Thyroid gland (tissue), 4 donors: ENCODE measurements around the gene GBP7.

Experiments used
- POLR2A ChIP-seq, 2 donors: fragments of 450-650 bp; IDR thresholded peaks; one replicate each; pipeline ENCODE4 v1.6.1; 2017; ENCODE audit warnings: antibody characterized with exemption in 2 of 2, mild to moderate bottlenecking in 2 of 2, moderate library complexity in 1 of 2
- TF ChIP-seq, protein P1 (sequence below), 6 experiments: fragments of 200-600 bp in 3 of 6; fragments of 450-650 bp in 3 of 6; sonication (generic) in 3 of 6; IDR thresholded peaks; one replicate each; pipeline ENCODE4 v1.5.1; 2016 to 2019; ENCODE audit warnings: antibody characterized with exemption in 6 of 6, mild to moderate bottlenecking in 2 of 6, inconsistent platforms in 1 of 6, moderate library complexity in 1 of 6

DNA sequence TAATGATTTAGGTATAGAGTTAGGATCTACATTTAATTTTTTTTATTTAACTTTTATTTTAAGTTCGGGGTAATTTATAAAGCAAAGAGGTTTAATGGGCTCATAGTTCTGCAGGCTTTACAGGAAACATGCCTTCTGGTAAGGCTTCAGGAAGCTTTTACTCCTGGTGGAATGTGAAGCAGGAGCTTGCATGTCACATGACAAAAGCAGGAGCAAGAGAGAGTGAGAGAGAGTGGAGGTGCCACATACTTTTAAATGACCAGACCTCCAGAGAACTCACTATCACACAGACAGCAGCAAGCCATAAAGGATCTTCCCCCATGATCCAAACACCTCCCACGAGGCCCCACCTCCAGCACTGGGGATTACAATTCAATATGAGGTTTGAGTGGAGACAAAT lies 32.3 kb downstream of the GBP7 start:
- TF ChIP-seq, protein P1, sequence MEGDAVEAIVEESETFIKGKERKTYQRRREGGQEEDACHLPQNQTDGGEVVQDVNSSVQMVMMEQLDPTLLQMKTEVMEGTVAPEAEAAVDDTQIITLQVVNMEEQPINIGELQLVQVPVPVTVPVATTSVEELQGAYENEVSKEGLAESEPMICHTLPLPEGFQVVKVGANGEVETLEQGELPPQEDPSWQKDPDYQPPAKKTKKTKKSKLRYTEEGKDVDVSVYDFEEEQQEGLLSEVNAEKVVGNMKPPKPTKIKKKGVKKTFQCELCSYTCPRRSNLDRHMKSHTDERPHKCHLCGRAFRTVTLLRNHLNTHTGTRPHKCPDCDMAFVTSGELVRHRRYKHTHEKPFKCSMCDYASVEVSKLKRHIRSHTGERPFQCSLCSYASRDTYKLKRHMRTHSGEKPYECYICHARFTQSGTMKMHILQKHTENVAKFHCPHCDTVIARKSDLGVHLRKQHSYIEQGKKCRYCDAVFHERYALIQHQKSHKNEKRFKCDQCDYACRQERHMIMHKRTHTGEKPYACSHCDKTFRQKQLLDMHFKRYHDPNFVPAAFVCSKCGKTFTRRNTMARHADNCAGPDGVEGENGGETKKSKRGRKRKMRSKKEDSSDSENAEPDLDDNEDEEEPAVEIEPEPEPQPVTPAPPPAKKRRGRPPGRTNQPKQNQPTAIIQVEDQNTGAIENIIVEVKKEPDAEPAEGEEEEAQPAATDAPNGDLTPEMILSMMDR (IDR thresholded peaks at IDR 0.05): no peak
- no peak for TF ChIP-seq POLR2A (IDR thresholded peaks at IDR 0.05)
